ENCODE measurements around the gene ZMYM5. TPM values are rescaled to one million over a fixed set of nuclear protein-coding genes. Genes with fewer than 3 reads are reported as not detected.
"Not testable (repeated sequence)": the region's sequence is repeated elsewhere in the genome, so short reads cannot be mapped to it uniquely, and the experiment has no call there.

The ZMYM5 gene
- polyA plus RNA-seq, 4 donors = 4.5 to 19.7 (median 7.3) TPM

GRCh38 chr13:19817106-19817505 is 46.3 kb downstream of the ZMYM5 start:
- Histone ChIP-seq H3K27ac (ENCODE audit: low read depth in 1 of 3, low read length in 2 of 3) (no peak overlapping the region), H3K4me1 (ENCODE audit: control insufficient read depth in 3 of 3, insufficient read depth in 2 of 3, low read depth in 1 of 3, low read length in 2 of 3) (no peaks in the 10 kb centered on the region), H3K27me3 (ENCODE audit: control insufficient read depth in 3 of 3, insufficient read depth in 3 of 3, low read length in 3 of 3) (no peaks in the 10 kb centered on the region), H3K9me3 (ENCODE audit: control insufficient read depth in 2 of 2, insufficient read depth in 1 of 2, low read depth in 1 of 2, low read length in 1 of 2) (no peaks in the 10 kb centered on the region), H3K4me3 (ENCODE audit: low read depth in 1 of 3, low read length in 3 of 3) (no peak overlapping the region), H3K36me3 (ENCODE audit: control insufficient read depth in 3 of 3, insufficient read depth in 2 of 3, low read depth in 1 of 3, low read length in 3 of 3) (peaks cover 4 to 20% (median 6%) of the 10 kb centered on the region in 3 donors)
- FAIRE-seq = no peak
- WGBS, 3 donors = 97 to 99% (median 97%) methylated on average over 10 of the region's 10 CpGs
- DNase-seq = no peak

GRCh38 chr13:19815842-19816241 is 47.6 kb downstream of the ZMYM5 start:
- H3K27me3 ChIP-seq (ENCODE audit: control insufficient read depth in 3 of 3, insufficient read depth in 3 of 3, low read length in 3 of 3); H3K27ac ChIP-seq (ENCODE audit: low read depth in 1 of 3, low read length in 2 of 3); FAIRE-seq; DNase-seq; H3K4me3 ChIP-seq (ENCODE audit: low read depth in 1 of 3, low read length in 3 of 3); H3K4me1 ChIP-seq (ENCODE audit: control insufficient read depth in 3 of 3, insufficient read depth in 2 of 3, low read depth in 1 of 3, low read length in 2 of 3); H3K9me3 ChIP-seq (ENCODE audit: control insufficient read depth in 2 of 2, insufficient read depth in 1 of 2, low read depth in 1 of 2, low read length in 1 of 2): not testable (repeated sequence)
- H3K36me3 ChIP-seq (ENCODE audit: control insufficient read depth in 3 of 3, insufficient read depth in 2 of 3, low read depth in 1 of 3, low read length in 3 of 3) = peaks cover 4 to 18% (median 6%) of the 10 kb centered on the region in 3 donors
- WGBS, 3 donors = 93 to 99% (median 97%) methylated on average over 2 of the region's 2 CpGs

GRCh38 chr13:19810996-19811881 is 52.2 kb downstream of the ZMYM5 start:
- Histone ChIP-seq H3K4me1 (ENCODE audit: control insufficient read depth in 3 of 3, insufficient read depth in 2 of 3, low read depth in 1 of 3, low read length in 2 of 3) (no peaks in the 10 kb centered on the region), H3K4me3 (ENCODE audit: low read depth in 1 of 3, low read length in 3 of 3) (no peak overlapping the region), H3K27me3 (ENCODE audit: control insufficient read depth in 3 of 3, insufficient read depth in 3 of 3, low read length in 3 of 3) (no peaks in the 10 kb centered on the region), H3K9me3 (ENCODE audit: control insufficient read depth in 2 of 2, insufficient read depth in 1 of 2, low read depth in 1 of 2, low read length in 1 of 2) (no peaks in the 10 kb centered on the region), H3K27ac (ENCODE audit: low read depth in 1 of 3, low read length in 2 of 3) (no peak overlapping the region), H3K36me3 (ENCODE audit: control insufficient read depth in 3 of 3, insufficient read depth in 2 of 3, low read depth in 1 of 3, low read length in 3 of 3) (no peaks in the 10 kb centered on the region)
- FAIRE-seq (no peak), DNase-seq (no peak)
- 88 to 95% (median 89%) methylated on average over 7 of the region's 7 CpGs for WGBS, 3 donors

GRCh38 chr13:19810151-19810550 is 53.3 kb downstream of the ZMYM5 start:
- no peak for FAIRE-seq
- H3K27me3 ChIP-seq (ENCODE audit: control insufficient read depth in 3 of 3, insufficient read depth in 3 of 3, low read length in 3 of 3) = no peaks in the 10 kb centered on the region
- H3K27ac ChIP-seq (ENCODE audit: low read depth in 1 of 3, low read length in 2 of 3) = no peak overlapping the region
- DNase-seq = no peak
- no peaks in the 10 kb centered on the region for H3K9me3 ChIP-seq (ENCODE audit: control insufficient read depth in 2 of 2, insufficient read depth in 1 of 2, low read depth in 1 of 2, low read length in 1 of 2)
- WGBS, 3 donors = 92 to 96% (median 94%) methylated on average over 4 of the region's 4 CpGs
- H3K36me3 ChIP-seq (ENCODE audit: control insufficient read depth in 3 of 3, insufficient read depth in 2 of 3, low read depth in 1 of 3, low read length in 3 of 3) = no peaks in the 10 kb centered on the region
- no peaks in the 10 kb centered on the region for H3K4me1 ChIP-seq (ENCODE audit: control insufficient read depth in 3 of 3, insufficient read depth in 2 of 3, low read depth in 1 of 3, low read length in 2 of 3)
- no peak overlapping the region for H3K4me3 ChIP-seq (ENCODE audit: low read depth in 1 of 3, low read length in 3 of 3)

- 83 to 95% (median 92%) methylated on average over 4 of the region's 4 CpGs for WGBS, 3 donors
Observed at GRCh38 chr13:19805765-19806164, 57.7 kb downstream of the ZMYM5 start.

GRCh38 chr13:19795956-19796355 is 67.5 kb downstream of the ZMYM5 start:
- no peaks in the 10 kb centered on the region for H3K4me1 ChIP-seq (ENCODE audit: control insufficient read depth in 3 of 3, insufficient read depth in 2 of 3, low read depth in 1 of 3, low read length in 2 of 3)
- H3K36me3 ChIP-seq (ENCODE audit: control insufficient read depth in 3 of 3, insufficient read depth in 2 of 3, low read depth in 1 of 3, low read length in 3 of 3) = no peaks in the 10 kb centered on the region
- H3K4me3 ChIP-seq (ENCODE audit: low read depth in 1 of 3, low read length in 3 of 3) = no peak overlapping the region
- H3K27ac ChIP-seq (ENCODE audit: low read depth in 1 of 3, low read length in 2 of 3) = no peak overlapping the region
- no peaks in the 10 kb centered on the region for H3K27me3 ChIP-seq (ENCODE audit: control insufficient read depth in 3 of 3, insufficient read depth in 3 of 3, low read length in 3 of 3)
- no peaks in the 10 kb centered on the region for H3K9me3 ChIP-seq (ENCODE audit: control insufficient read depth in 2 of 2, insufficient read depth in 1 of 2, low read depth in 1 of 2, low read length in 1 of 2)
- WGBS, 3 donors = 97 to 99% (median 98%) methylated on average over 7 of the region's 7 CpGs
- DNase-seq (no peak), FAIRE-seq (no peak)

More at GRCh38 chr13:19805765-19806164, 57.7 kb downstream of the ZMYM5 start:
- H3K27me3 ChIP-seq (ENCODE audit: control insufficient read depth in 3 of 3, insufficient read depth in 3 of 3, low read length in 3 of 3) = no peaks in the 10 kb centered on the region
- no peaks in the 10 kb centered on the region for H3K9me3 ChIP-seq (ENCODE audit: control insufficient read depth in 2 of 2, insufficient read depth in 1 of 2, low read depth in 1 of 2, low read length in 1 of 2)
- no peak overlapping the region for H3K27ac ChIP-seq (ENCODE audit: low read depth in 1 of 3, low read length in 2 of 3)
- DNase-seq = no peak
- no peak overlapping the region for H3K4me3 ChIP-seq (ENCODE audit: low read depth in 1 of 3, low read length in 3 of 3)
- FAIRE-seq = no peak
- H3K36me3 ChIP-seq (ENCODE audit: control insufficient read depth in 3 of 3, insufficient read depth in 2 of 3, low read depth in 1 of 3, low read length in 3 of 3) = no peaks in the 10 kb centered on the region
- no peaks in the 10 kb centered on the region for H3K4me1 ChIP-seq (ENCODE audit: control insufficient read depth in 3 of 3, insufficient read depth in 2 of 3, low read depth in 1 of 3, low read length in 2 of 3)

- H3K4me1 ChIP-seq (ENCODE audit: control insufficient read depth in 3 of 3, insufficient read depth in 2 of 3, low read depth in 1 of 3, low read length in 2 of 3) = no peaks in the 10 kb centered on the region
- no peak for FAIRE-seq
Observed at GRCh38 chr13:19794631-19795030, 68.8 kb downstream of the ZMYM5 start.

GRCh38 chr13:19791953-19792537 is 71.4 kb downstream of the ZMYM5 start:
- WGBS, 3 donors = 89 to 93% (median 90%) methylated on average over 5 to 7 of the region's 7 CpGs
- Histone ChIP-seq H3K36me3 (ENCODE audit: control insufficient read depth in 3 of 3, insufficient read depth in 2 of 3, low read depth in 1 of 3, low read length in 3 of 3) (no peaks in the 10 kb centered on the region), H3K4me1 (ENCODE audit: control insufficient read depth in 3 of 3, insufficient read depth in 2 of 3, low read depth in 1 of 3, low read length in 2 of 3) (no peaks in the 10 kb centered on the region), H3K4me3 (ENCODE audit: low read depth in 1 of 3, low read length in 3 of 3) (no peak overlapping the region), H3K27me3 (ENCODE audit: control insufficient read depth in 3 of 3, insufficient read depth in 3 of 3, low read length in 3 of 3) (no peaks in the 10 kb centered on the region), H3K9me3 (ENCODE audit: control insufficient read depth in 2 of 2, insufficient read depth in 1 of 2, low read depth in 1 of 2, low read length in 1 of 2) (no peaks in the 10 kb centered on the region), H3K27ac (ENCODE audit: low read depth in 1 of 3, low read length in 2 of 3) (no peak overlapping the region)
- FAIRE-seq (no peak), DNase-seq (no peak)

More at GRCh38 chr13:19794631-19795030, 68.8 kb downstream of the ZMYM5 start:
- no peak for DNase-seq
- Histone ChIP-seq H3K36me3 (ENCODE audit: control insufficient read depth in 3 of 3, insufficient read depth in 2 of 3, low read depth in 1 of 3, low read length in 3 of 3) (no peaks in the 10 kb centered on the region), H3K27ac (ENCODE audit: low read depth in 1 of 3, low read length in 2 of 3) (no peak overlapping the region), H3K4me3 (ENCODE audit: low read depth in 1 of 3, low read length in 3 of 3) (no peak overlapping the region), H3K9me3 (ENCODE audit: control insufficient read depth in 2 of 2, insufficient read depth in 1 of 2, low read depth in 1 of 2, low read length in 1 of 2) (no peaks in the 10 kb centered on the region), H3K27me3 (ENCODE audit: control insufficient read depth in 3 of 3, insufficient read depth in 3 of 3, low read length in 3 of 3) (no peaks in the 10 kb centered on the region)
- WGBS, 3 donors = 89 to 92% (median 91%) methylated on average over 4 of the region's 4 CpGs

All from small intestine (tissue), 7 donors.